ENCODE results near the gene CCDC85C.

The CCDC85C gene

GRCh38 chr14:99472937-99473336 is 131.1 kb downstream of the CCDC85C start:
- no peak for DNase-seq (ENCODE audit: low spot score)

DNA sequence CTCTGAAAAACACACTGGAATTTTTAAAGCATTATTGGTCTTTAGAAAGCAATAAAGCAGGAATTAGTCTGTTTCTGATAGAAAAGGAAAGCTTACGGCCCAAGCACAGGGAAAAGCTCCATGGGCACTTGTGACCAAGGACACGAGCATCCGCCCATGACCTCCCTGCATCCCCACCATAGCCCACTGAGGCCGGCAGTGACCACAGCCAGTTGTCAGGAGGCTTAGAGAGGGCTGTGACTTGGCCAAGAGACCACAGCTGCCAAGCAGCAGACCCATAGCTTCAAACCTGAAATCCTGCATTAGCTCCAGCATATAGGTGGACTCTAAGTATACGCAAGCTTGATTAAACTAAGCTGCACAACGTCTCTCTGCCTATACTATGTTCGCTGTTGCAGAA is 132.3 kb downstream of the CCDC85C start:
- no peak for DNase-seq (ENCODE audit: low spot score)

- no peak for DNase-seq (ENCODE audit: low spot score)
Observed at GRCh38 chr14:99468836-99469592, 135.0 kb downstream of the CCDC85C start.

DNA sequence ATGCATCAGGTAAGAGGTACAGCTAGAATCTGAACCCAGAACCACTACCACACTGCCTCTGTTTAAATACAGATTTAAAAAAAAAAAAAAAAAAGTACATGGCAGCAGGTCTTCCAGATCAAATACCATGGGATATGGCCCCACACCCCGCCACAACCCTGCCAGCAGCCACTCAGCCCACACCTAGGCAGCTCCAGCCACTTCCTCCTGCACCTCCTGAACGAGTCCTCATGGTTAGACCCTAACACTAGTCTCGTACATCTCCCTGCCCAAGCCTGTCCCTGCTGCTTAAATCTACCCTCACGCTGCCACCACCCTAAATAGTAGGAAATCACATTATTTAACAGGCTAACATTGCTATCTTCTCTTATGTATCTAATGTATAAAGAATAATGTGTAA is 135.9 kb downstream of the CCDC85C start:
- DNase-seq (ENCODE audit: low spot score) = no peak

- DNase-seq (ENCODE audit: low spot score) = no peak
Observed at GRCh38 chr14:99467336-99468078, 136.5 kb downstream of the CCDC85C start.

DNA sequence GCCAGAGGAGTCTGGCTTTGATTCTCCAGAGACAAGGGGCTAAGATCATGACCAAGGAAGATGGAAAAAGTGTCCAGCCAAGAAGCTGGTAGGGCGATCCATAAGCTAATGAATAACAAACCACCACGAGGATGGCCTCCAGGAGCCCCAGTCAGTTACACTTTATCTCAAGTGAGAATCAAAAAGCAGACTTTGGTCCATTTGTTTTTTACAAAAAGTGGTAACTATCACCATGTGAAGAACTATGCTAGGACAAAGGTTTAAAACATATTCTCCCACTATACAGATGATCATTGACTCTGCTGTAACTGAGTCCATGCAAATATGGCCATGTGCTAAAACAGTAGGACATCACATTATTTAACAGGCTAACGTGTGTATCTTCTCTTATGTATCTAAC is 137.2 kb downstream of the CCDC85C start:
- DNase-seq (ENCODE audit: low spot score) = no peak

- no peak for DNase-seq (ENCODE audit: low spot score)
Observed at GRCh38 chr14:99465288-99465687, 138.7 kb downstream of the CCDC85C start.

DNA sequence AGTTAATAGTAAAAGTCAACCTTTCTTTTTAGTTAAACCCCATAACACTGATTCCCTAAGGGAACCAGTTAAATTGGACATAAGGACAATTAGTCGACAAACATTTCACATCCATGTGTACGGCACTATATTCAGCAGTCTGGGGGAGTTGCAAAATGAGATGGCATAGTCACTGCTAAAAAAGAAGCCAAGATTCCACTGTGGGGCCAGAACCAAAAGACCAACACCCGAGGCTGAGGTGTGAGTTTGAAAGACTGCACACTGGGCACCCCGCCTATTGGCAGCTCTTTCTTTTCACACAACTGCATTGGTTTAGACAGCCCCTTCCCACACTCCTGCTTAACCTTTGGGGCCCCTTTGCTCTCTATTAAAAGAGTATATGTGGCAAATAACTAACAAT is 140.0 kb downstream of the CCDC85C start:
- no peak for DNase-seq (ENCODE audit: low spot score)

DNA sequence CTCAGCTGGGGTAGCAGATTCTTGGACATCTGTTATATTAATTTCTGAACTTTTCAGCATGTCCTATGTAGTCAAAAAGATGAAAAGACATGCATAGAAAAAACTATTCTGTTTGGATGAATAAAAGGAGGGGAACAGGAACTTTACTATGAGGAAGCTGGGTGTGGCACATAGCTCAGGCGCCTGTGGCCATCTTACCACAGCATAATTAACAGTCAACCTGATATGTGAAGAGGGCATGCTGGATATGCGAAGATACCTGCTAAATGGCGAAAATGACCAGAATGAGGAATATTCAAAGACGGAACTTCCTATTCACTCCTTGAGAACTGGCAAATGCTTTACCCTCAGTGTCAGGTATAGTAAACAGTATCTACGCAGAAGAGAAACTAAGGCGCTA is 141.8 kb downstream of the CCDC85C start:
- DNase-seq (ENCODE audit: low spot score) = no peak

DNA sequence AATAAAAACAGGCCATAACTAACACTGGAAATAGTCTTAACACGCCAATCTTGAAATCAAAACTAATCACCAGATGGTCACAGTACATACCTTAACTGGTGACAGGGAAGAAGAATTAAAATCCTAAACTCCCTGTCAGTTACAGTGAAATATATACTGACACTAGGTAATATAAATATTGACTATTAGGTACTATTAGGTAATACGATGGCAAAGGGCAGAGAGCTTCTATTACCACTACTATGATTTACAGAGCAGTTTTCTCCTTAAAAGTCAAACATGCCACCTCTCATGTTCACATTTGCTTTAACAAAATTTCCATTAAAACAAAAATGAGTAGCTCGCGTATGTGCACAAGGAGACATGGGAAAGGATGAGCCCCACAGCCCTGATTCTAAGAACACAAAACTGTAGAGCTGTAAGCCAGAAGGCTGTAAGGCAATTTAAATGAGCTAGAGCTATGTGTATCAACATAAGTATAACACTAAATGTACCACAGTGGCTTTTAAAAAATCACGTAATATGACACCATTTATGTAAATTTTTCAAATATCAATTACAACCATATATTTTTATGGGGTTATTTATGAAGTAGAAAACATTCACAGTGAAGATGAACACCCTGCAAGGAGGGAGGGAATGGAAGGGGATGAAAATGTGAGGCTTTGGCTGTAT is 142.5 kb downstream of the CCDC85C start:
- DNase-seq (ENCODE audit: low spot score) = no peak

- no peak for DNase-seq (ENCODE audit: low spot score)
Observed at GRCh38 chr14:99460793-99461192, 143.2 kb downstream of the CCDC85C start.

DNA sequence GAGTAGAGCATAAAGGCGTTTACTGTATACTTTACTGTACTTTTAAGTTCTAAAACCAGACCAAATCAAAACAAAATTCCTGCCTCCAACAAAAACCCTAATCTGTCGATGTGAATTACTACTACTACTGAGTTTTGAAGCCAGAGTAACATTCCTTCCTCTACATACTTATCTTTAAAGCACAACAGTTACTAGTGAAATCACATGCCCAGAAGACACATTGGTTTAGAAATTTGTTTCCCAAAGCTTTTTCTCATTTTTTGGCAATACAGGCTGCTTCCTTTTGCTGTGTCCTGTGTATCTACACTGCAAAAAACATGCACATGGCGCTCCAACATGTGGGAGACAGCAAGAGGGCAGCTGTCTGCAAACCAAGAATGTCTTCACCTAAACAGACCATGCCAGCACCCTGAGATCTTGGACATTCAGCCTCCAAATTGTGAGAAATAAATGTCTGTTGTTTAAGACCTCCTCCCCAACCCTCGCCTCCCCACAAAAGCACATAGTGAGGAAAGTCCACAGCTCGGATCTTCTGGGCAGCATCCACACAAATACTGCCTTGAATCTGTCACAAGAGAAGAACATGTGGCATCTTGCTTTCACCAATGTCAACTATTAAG is 144.4 kb downstream of the CCDC85C start:
- DNase-seq (ENCODE audit: low spot score) = no peak

DNA sequence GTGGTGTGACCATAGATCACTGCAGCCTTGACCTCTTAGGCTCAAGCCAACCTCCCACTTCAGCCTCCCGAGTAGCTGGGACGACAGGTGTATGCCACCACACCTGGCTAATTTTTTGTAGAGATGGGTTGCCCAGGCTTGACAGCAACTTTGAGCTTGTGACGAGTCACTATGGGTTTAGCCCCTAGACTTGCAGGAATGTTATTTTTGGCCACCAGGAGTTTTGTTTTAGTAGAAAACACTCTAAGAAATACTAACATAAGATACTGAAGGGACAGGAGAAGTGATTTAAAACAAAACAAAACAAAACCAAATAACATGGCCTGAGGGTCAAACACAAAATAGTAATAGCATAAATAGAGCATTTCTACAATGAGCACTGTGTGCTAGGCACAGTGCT is 149.8 kb downstream of the CCDC85C start:
- DNase-seq (ENCODE audit: low spot score) = no peak

DNA sequence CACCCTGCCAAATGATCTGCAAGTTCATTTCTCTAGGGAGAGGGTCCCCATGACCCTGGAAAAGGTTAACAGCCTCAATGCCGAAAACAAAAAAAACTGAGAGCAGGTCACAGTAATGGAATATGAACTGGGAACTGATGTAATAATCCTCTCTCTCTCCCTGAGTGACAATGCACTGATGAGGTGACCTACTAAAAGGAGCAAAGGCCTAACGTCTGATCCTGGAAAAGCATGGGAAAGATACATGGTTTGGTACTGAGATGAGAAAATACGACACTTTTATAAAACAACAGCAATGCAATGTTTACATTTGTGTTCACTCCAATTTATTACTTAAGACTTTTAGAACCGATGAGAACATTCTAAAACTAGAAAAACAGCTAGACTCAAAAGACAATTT is 151.0 kb downstream of the CCDC85C start:
- DNase-seq (ENCODE audit: low spot score) = no peak

GRCh38 chr14:99451234-99451633 is 152.8 kb downstream of the CCDC85C start:
- no peak for DNase-seq (ENCODE audit: low spot score)

GRCh38 chr14:99450266-99450665 is 153.7 kb downstream of the CCDC85C start:
- DNase-seq (ENCODE audit: low spot score) = no peak
